K562 (cell line): ENCODE data around the gene HBQ1. TPM values are rescaled to one million over a fixed set of nuclear protein-coding genes. Genes with fewer than 3 reads are reported as not detected.

Experiments
- ARID1B ChIP-seq: fragments of 450-650 bp; IDR thresholded peaks from 2 replicates; pipeline ENCODE4 v1.6.1; 2016; ENCODE audit warnings: antibody characterized with exemption, mild to moderate bottlenecking, inconsistent platforms
- CBX5 ChIP-seq: IDR thresholded peaks from 2 replicates; pipeline ENCODE4 v1.6.1; 2014; ENCODE audit warnings: low read depth, borderline replicate concordance
- CHCHD3 ChIP-seq: fragments of 250-450 bp; sonication (Bioruptor Pico); IDR thresholded peaks from 2 replicates; pipeline ENCODE4 v2.1.2; 2022; ENCODE audit warnings: mild to moderate bottlenecking
- CLOCK ChIP-seq: fragments of 250-450 bp; sonication (Bioruptor Pico); IDR thresholded peaks from 2 replicates; pipeline ENCODE4 v1.4.0; 2020; ENCODE audit warnings: mild to moderate bottlenecking, moderate library complexity, borderline replicate concordance
- DEAF1 ChIP-seq: fragments of 450-650 bp; formaldehyde crosslinking; IDR thresholded peaks from 2 replicates; pipeline ENCODE4 v1.4.0; 2020; ENCODE audit warnings: mild to moderate bottlenecking, moderate library complexity
- ETV1 ChIP-seq: fragments of 450-650 bp; conservative IDR thresholded peaks from 2 replicates; pipeline ENCODE4 v1.6.1; 2016; ENCODE audit warnings: missing genetic modification characterization, control low read depth, low read depth, missing compliant biosample characterization
- FOXA3 ChIP-seq, 2 experiments: fragments of 450-650 bp in 1 of 2; sonication (generic) in 1 of 2; formaldehyde crosslinking; IDR thresholded peaks in 1 of 2; conservative IDR thresholded peaks in 1 of 2; 2 replicates each; pipeline versions ENCODE4 v1.4.0 to v1.8.0; 2020 to 2022; ENCODE audit warnings: mild to moderate bottlenecking in 2 of 2, missing genetic modification reagents in 1 of 2
- GMEB1 ChIP-seq: fragments of 250-450 bp; sonication (Bioruptor Pico); IDR thresholded peaks from 2 replicates; pipeline ENCODE4 v1.4.0; 2020; ENCODE audit warnings: mild to moderate bottlenecking
- HNRNPK ChIP-seq: fragments of 200-400 bp; formaldehyde crosslinking; IDR thresholded peaks from one replicate; pipeline ENCODE4 v1.6.1; 2018; ENCODE audit warnings: mild to moderate bottlenecking, low read depth, low read length; ENCODE audit not compliant: poor library complexity, severe bottlenecking
- KDM5B ChIP-seq: fragments of 200-600 bp; sonication (generic); IDR thresholded peaks from 2 replicates; pipeline ENCODE4 v1.6.1; 2012; ENCODE audit warnings: low read depth, mild to moderate bottlenecking, moderate library complexity, low read length, control low read depth, inconsistent platforms; ENCODE audit not compliant: insufficient replicate concordance
- MCM3 ChIP-seq: fragments of 450-650 bp; IDR thresholded peaks from 2 replicates; pipeline ENCODE4 v1.6.1; 2016
- NFATC3 ChIP-seq: fragments of 450-650 bp; IDR thresholded peaks from 2 replicates; pipeline ENCODE4 v1.6.1; 2017; ENCODE audit warnings: mild to moderate bottlenecking
- NFE2L1 ChIP-seq: fragments of 450-650 bp; IDR thresholded peaks from 2 replicates; pipeline ENCODE4 v1.6.1; 2016; ENCODE audit warnings: missing genetic modification characterization, low read depth, mild to moderate bottlenecking, missing compliant biosample characterization, moderate library complexity, borderline replicate concordance
- PML ChIP-seq: IDR thresholded peaks from 2 replicates; pipeline ENCODE4 v1.6.1; 2012; ENCODE audit warnings: low read length, inconsistent platforms
- STAG1 ChIP-seq: sonication (generic); formaldehyde crosslinking; IDR thresholded peaks from 2 replicates; pipeline ENCODE4 v1.5.0; 2020; ENCODE audit warnings: missing genetic modification reagents, borderline replicate concordance
- TARDBP ChIP-seq: fragments of 450-650 bp; IDR thresholded peaks from 2 replicates; pipeline ENCODE4 v1.6.1; 2016
- TBP ChIP-seq: optimal IDR thresholded peaks from 2 replicates; pipeline ENCODE3; 2011; ENCODE audit warnings: low read depth, low read length, improper control_type of control experiment
- THRAP3 ChIP-seq: fragments of 450-650 bp; IDR thresholded peaks from 2 replicates; pipeline ENCODE4 v1.6.1; 2016; ENCODE audit warnings: mild to moderate bottlenecking, inconsistent platforms, borderline replicate concordance
- ZC3H11A ChIP-seq: IDR thresholded peaks from 2 replicates; pipeline ENCODE4 v1.6.1; 2012; ENCODE audit warnings: low read depth, low read length, improper control_type of control experiment
- ZNF511 ChIP-seq: sonication (generic); formaldehyde crosslinking; IDR thresholded peaks from 2 replicates; pipeline ENCODE4 v1.8.0; 2022; ENCODE audit warnings: mild to moderate bottlenecking, missing genetic modification reagents
- polyA plus RNA-seq, 8 experiments: library from polyadenylated mRNA; depleted of rRNA in 4 of 8; stranded (reverse) in 5 of 8; unstranded in 3 of 8; fragments of >200 nt; fragmentation: Nextera tagmentation in 2 of 8; fragmentation: Illumina TruSeq in 1 of 8; extraction: Ambion mirVana in 2 of 8; extraction: Trizol in 1 of 8; gene quantifications; 2 replicates each; pipeline versions ENCODE4 v1.2.1 to v1.2.3, GENCODE V29; 2011 to 2014; ENCODE audit warnings: inconsistent platforms in 1 of 8, missing spikeins in 1 of 8
- total RNA-seq, 7 experiments: library from RNA; depleted of rRNA in 6 of 7; stranded (reverse); fragments of >200 nt in 6 of 7; fragmentation: Illumina TruSeq in 2 of 7; extraction: Trizol in 2 of 7; gene quantifications; 2 replicates each; pipeline versions ENCODE4 v1.2.1 to v1.2.3, GENCODE V29; 2011 to 2021; ENCODE audit warnings: low replicate concordance in 1 of 7

Gene HBQ1
- total and polyA plus RNA-seq, 9 of the 15 experiments (the other 6 are each of a cell fraction or from before 2014, with no cell fraction given): 2.3 to 190 (median 19.8) TPM

- no peak for TF ChIP-seq NFE2L1 (tag)
- TF ChIP-seq ARID1B: no peak
- TF ChIP-seq CLOCK (CRISPR knock-in tag): no peak
- TF ChIP-seq ETV1 (tag): 0 out of 2 replicates have a peak, but pooled peaks have one; percentile 11
- TF ChIP-seq GMEB1 (CRISPR knock-in tag): peak; percentile 65; the same call in 1 of the 2 replicates
- peak; percentile 82 for TF ChIP-seq TARDBP
- TF ChIP-seq NFATC3: no peak
- no peak for TF ChIP-seq KDM5B
- TF ChIP-seq TBP: peak; percentile 18
- TF ChIP-seq ZNF511 (CRISPR knock-in tag): peak; percentile 100
- TF ChIP-seq PML: no peak
- peak in 1 of 2 experiments; percentile 93; a peak in 1 of 4 replicates for TF ChIP-seq FOXA3 (CRISPR knock-in tag; conservative IDR thresholded peaks at IDR 0.05 in 1 of 2, IDR thresholded peaks at IDR 0.05 in 1 of 2)
- no peak for TF ChIP-seq HNRNPK
- TF ChIP-seq STAG1 (CRISPR knock-in tag): peak; percentile 94
- TF ChIP-seq THRAP3: no peak
- no peak for TF ChIP-seq ZC3H11A
- TF ChIP-seq CHCHD3 (CRISPR knock-in tag): no peak
- no peak; the same call in 1 of the 2 replicates for TF ChIP-seq CBX5
- no peak for TF ChIP-seq MCM3
- no peak for TF ChIP-seq DEAF1 (CRISPR knock-in tag)
Observed at GRCh38 chr16:180681-181564, 664 bp downstream of the HBQ1 start (continued).
